HCT116 (cell line): ENCODE measurements around the gene SLC25A41. TPM values are rescaled to one million over a fixed set of nuclear protein-coding genes. Genes with fewer than 3 reads are reported as not detected.
A peak's percentile ranks its signal among the peaks of the same experiment; 100 is the strongest.

Source experiments
- ATAC-seq: fragments of 200-7000 bp; cut with Tn5 transposase; 2 replicates; pipeline ENCODE4 v1.9.1; 2020; ENCODE audit warnings: mild to moderate bottlenecking, moderate library complexity
- BruUV-seq: library from RNA; stranded (reverse); fragments of 400-500 nt; replicated peaks from 2 replicates; lab custom pipeline; 2021; lab: Mats Ljungman, UMichigan
- CTCF ChIA-PET: fragments of 300-600 bp; sonication (Branson Sonifier 250); formaldehyde crosslinking; loops from one replicate; lab custom pipeline; 2021; ENCODE audit warnings: antibody characterized with exemption; lab: Charles Lee
- POLR2A ChIA-PET: fragments of 300-600, 350-600 bp; sonication (Branson Sonifier 250); formaldehyde crosslinking; loops from one replicate; lab custom pipeline; 2021; ENCODE audit warnings: antibody characterized with exemption; lab: Charles Lee
- RAD21 ChIA-PET, 2 experiments: fragments of 300-600 bp; sonication (Branson Sonifier 250); formaldehyde crosslinking; loops; one replicate each; lab custom pipeline; 2023; ENCODE audit warnings: low total read pairs in 2 of 2; ENCODE audit not compliant: uncharacterized antibody in 2 of 2, unreplicated experiment in 2 of 2, low non-redundant PET in 1 of 2; lab: Charles Lee
- DNase-seq: peaks from one replicate; pipeline ENCODE4 v3.0.0-alpha.2; 2010; ENCODE audit warnings: low read depth, low spot score
- H2AFZ ChIP-seq: fragments of 200-600 bp; shearing (Covaris generic), sonication (generic); 2 replicates; pipeline ENCODE4 v1.6.1; 2017; ENCODE audit warnings: low read depth, mixed run types, mixed read lengths, antibody characterized with exemption, low read length; ENCODE audit not compliant: poor library complexity, severe bottlenecking
- H3K27ac ChIP-seq: 2 replicates; pipeline ENCODE4 v1.5.1; 2012; ENCODE audit warnings: low read depth, low read length
- H3K27me3 ChIP-seq: fragments of 200-600 bp; sonication (generic); 2 replicates; pipeline ENCODE4 v1.6.1; 2016; ENCODE audit warnings: mixed run types, low read length, mixed read lengths; ENCODE audit not compliant: insufficient read depth
- H3K36me3 ChIP-seq, 2 experiments: fragments of 200-500 bp in 1 of 2; fragments of 200-600 bp in 1 of 2; sonication (Bioruptor generic) in 1 of 2; sonication (generic) in 1 of 2; 2 replicates each; pipeline versions ENCODE4 v1.5.1 to v1.6.1; 2014 to 2016; ENCODE audit warnings: low read length in 2 of 2, inconsistent platforms in 1 of 2, mixed read lengths in 1 of 2, mixed run types in 1 of 2; ENCODE audit not compliant: insufficient read depth in 2 of 2, control insufficient read depth in 1 of 2
- H3K4me1 ChIP-seq, 2 experiments: fragments of 200-600 bp in 1 of 2; sonication (generic) in 1 of 2; 2 replicates each; pipeline versions ENCODE4 v1.5.1 to v1.6.1; 2012 to 2017; ENCODE audit warnings: low read length in 2 of 2, inconsistent platforms in 1 of 2, mild to moderate bottlenecking in 1 of 2, mixed read lengths in 1 of 2, mixed run types in 1 of 2, moderate library complexity in 1 of 2; ENCODE audit not compliant: insufficient read depth in 2 of 2, control insufficient read depth in 1 of 2
- H3K4me2 ChIP-seq: fragments of 200-600 bp; sonication (generic); 2 replicates; pipeline ENCODE4 v1.6.1; 2017; ENCODE audit warnings: mixed run types, low read length, mixed read lengths
- H3K4me3 ChIP-seq, 2 experiments: fragments of 200-600 bp in 1 of 2; sonication (generic) in 1 of 2; replicated peaks in 1 of 2; 2 replicates each; pipeline ENCODE4 v1.5.1; 2011 to 2016; ENCODE audit warnings: low read length in 2 of 2, control low read depth in 1 of 2, low read depth in 1 of 2, mild to moderate bottlenecking in 1 of 2, mixed read lengths in 1 of 2, mixed run types in 1 of 2
- H3K79me2 ChIP-seq: fragments of 200-600 bp; sonication (generic); 2 replicates; pipeline ENCODE4 v1.6.1; 2017; ENCODE audit warnings: mild to moderate bottlenecking, mixed run types, low read length, moderate library complexity, mixed read lengths; ENCODE audit not compliant: insufficient read depth
- H3K9ac ChIP-seq: fragments of 200-600 bp; sonication (generic); 2 replicates; pipeline ENCODE4 v1.6.1; 2016; ENCODE audit warnings: low read length, mixed read lengths
- H3K9me2 ChIP-seq: fragments of 200-600 bp; sonication (generic), shearing (Covaris generic); 2 replicates; pipeline ENCODE4 v1.6.1; 2017; ENCODE audit warnings: mixed run types, mild to moderate bottlenecking, moderate library complexity; ENCODE audit not compliant: insufficient read depth
- H3K9me3 ChIP-seq, 2 experiments: fragments of 200-500 bp in 1 of 2; fragments of 200-600 bp in 1 of 2; sonication (Bioruptor generic) in 1 of 2; sonication (generic) in 1 of 2; 2 replicates each; pipeline ENCODE4 v1.6.1; 2014 to 2017; ENCODE audit warnings: low read length in 2 of 2, mixed read lengths in 2 of 2, inconsistent platforms in 1 of 2, low read depth in 1 of 2, mild to moderate bottlenecking in 1 of 2, mixed run types in 1 of 2, moderate library complexity in 1 of 2; ENCODE audit not compliant: control insufficient read depth in 1 of 2, insufficient read depth in 1 of 2
- H4K20me1 ChIP-seq: fragments of 200-600 bp; sonication (generic), shearing (Covaris generic); 2 replicates; pipeline ENCODE4 v1.6.1; 2017; ENCODE audit warnings: mixed run types, mild to moderate bottlenecking, moderate library complexity; ENCODE audit not compliant: insufficient read depth
- ELF1 ChIP-seq: IDR thresholded peaks from 2 replicates; pipeline ENCODE4 v1.6.1; 2012; ENCODE audit warnings: low read depth, borderline replicate concordance
- EZH2phosphoT487 ChIP-seq: fragments of 200-600 bp; IDR thresholded peaks from 2 replicates; pipeline ENCODE4 v1.6.1; 2018; ENCODE audit warnings: antibody characterized with exemption, borderline replicate concordance
- FOSL1 ChIP-seq: IDR thresholded peaks from 2 replicates; pipeline ENCODE4 v1.6.1; 2012; ENCODE audit warnings: low read depth
- JUND ChIP-seq: IDR thresholded peaks from 2 replicates; pipeline ENCODE4 v1.6.1; 2012
- SIN3A ChIP-seq: IDR thresholded peaks from 2 replicates; pipeline ENCODE4 v1.6.1; 2012; ENCODE audit warnings: low read depth
- SP1 ChIP-seq: IDR thresholded peaks from 2 replicates; pipeline ENCODE4 v1.6.1; 2012; ENCODE audit warnings: low read depth
- SRF ChIP-seq: IDR thresholded peaks from 2 replicates; pipeline ENCODE4 v1.6.1; 2012; ENCODE audit warnings: low read depth
- intact Hi-C: fragments of 100-400 bp; cut with micrococcal nuclease; formaldehyde crosslinking; loops from 2 replicates; pipeline ENCODE4 v1.10.0; 2022
- total RNA-seq: library from RNA; stranded (reverse); gene quantifications from one replicate; pipeline ENCODE4 v1.2.1, GENCODE V29; 2021; ENCODE audit not compliant: unreplicated experiment
- TF ChIP-seq, protein P1 (sequence below): IDR thresholded peaks from 2 replicates; pipeline ENCODE4 v1.6.1; 2012

SLC25A41 gene
- total RNA-seq, 1 experiment from 2014 or later: 0.93 TPM

DNA sequence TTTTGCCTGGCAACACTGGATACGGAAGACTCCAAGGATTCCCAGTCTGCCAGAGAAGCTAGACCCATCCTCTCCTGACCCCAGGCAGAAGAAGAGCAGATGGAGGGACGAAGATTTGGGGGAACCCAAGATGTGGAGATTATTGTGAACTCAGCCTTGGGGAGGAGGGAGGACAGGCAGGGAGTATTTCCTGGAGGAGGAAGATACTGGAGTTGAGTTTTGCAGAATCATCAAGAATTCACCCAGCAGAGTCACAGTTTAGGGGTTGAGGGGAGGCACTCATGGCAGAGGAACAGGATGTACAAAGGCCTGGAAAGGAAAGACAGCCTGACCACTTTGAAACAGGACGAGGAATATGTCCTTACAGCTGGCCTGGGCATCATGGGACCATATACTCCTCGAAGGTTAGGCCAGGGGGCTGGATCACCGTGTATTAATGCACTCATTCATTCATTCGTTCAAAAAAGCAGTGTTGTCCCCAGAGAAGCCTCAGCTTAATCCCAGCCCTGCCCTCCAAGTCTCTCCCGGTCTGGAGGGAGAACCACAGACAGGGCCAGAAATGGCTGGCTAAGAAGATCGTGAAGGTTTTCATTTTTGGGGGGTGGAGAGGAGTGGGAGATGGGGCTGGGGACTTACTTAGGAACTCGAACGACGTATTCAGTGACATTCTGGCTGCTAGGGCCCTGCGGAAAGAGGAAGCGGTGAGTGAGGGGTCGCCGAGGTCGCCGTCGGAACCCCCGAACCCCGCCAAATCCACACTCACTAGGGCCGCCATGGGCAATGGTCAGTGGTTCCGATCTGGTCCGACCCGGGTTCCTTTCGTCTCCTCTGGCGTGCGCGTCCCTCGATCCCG is 41.1 kb downstream of the SLC25A41 start:
- ChIA-PET RAD21 (interaction anchor here in 1 of 2 experiments (0.6 kb wide), 1 partner anchor 34 kb away, joined by 6 read pairs; no protein-coding TSS in a partner anchor), CTCF (no interaction called here)
- TSS peak; percentile 77 for BruUV-seq
- H3K36me3 ChIP-seq: peaks cover 19 to 21% of the 10 kb centered on the region in 2 experiments; a peak in 3 of 4 replicates
- H3K27ac ChIP-seq: peak overlapping the region; percentile 71
- TF ChIP-seq SIN3A (0 out of 2 replicates have a peak, but pooled peaks have one; percentile 61), EZH2phosphoT487 (no peak), SP1 (no peak), FOSL1 (no peak), JUND (no peak), ELF1 (no peak)
- TF ChIP-seq, all 23 proteins: peak for 1
- Histone ChIP-seq H3K9me3 (no peaks in the 10 kb centered on the region), H3K4me1 (peaks cover 8 to 21% of the 10 kb centered on the region in 2 experiments), H3K4me2 (peak overlapping the region; percentile 79), H3K79me2 (peaks cover 40% of the 10 kb centered on the region), H4K20me1 (no peaks in the 10 kb centered on the region), H3K9ac (peak overlapping the region; percentile 90), H2AFZ (peak overlapping the region; percentile 87), H3K4me3 (peak overlapping the region; percentile 69 to 90), H3K9me2 (no peaks in the 10 kb centered on the region), H3K27me3 (no peaks in the 10 kb centered on the region)
- no peak; the same call in 1 of the 2 replicates for ATAC-seq
- intact Hi-C loops: no loop called here
- POLR2A ChIA-PET: interaction anchor here (1.0 kb wide), 1 partner anchor 10 kb away, joined by 3 read pairs; no protein-coding TSS in a partner anchor
- no peak for DNase-seq

GRCh38 chr19:6387372-6387771 is 46.2 kb downstream of the SLC25A41 start:
- no peak overlapping the region for H3K4me2 ChIP-seq
- ATAC-seq: no peak
- H2AFZ ChIP-seq: no peak overlapping the region
- intact Hi-C loops: no loop called here
- POLR2A ChIA-PET: interaction anchor here (1.0 kb wide), 1 partner anchor 14 kb away, joined by 3 read pairs; no protein-coding TSS in a partner anchor
- H3K27ac ChIP-seq: no peak overlapping the region
- no peak overlapping the region for H3K4me3 ChIP-seq
- H3K9me3 ChIP-seq: no peaks in the 10 kb centered on the region
- RAD21 ChIA-PET: no interaction called here
- H3K4me1 ChIP-seq: peaks cover 6 to 9% of the 10 kb centered on the region in 2 experiments
- TF ChIP-seq, protein P1, sequence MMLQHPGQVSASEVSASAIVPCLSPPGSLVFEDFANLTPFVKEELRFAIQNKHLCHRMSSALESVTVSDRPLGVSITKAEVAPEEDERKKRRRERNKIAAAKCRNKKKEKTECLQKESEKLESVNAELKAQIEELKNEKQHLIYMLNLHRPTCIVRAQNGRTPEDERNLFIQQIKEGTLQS: no peak
- TF ChIP-seq SIN3A: no peak
- TF ChIP-seq SRF: no peak
- no peak overlapping the region for H3K9ac ChIP-seq
- H3K36me3 ChIP-seq: peaks cover 34 to 48% of the 10 kb centered on the region in 2 experiments; a peak in 3 of 4 replicates
- BruUV-seq: no TSS peak
- H3K79me2 ChIP-seq: peaks cover 36% of the 10 kb centered on the region
- no peak for DNase-seq
- CTCF ChIA-PET: no interaction called here
- no peaks in the 10 kb centered on the region for H4K20me1 ChIP-seq
- no peaks in the 10 kb centered on the region for H3K27me3 ChIP-seq
- no peaks in the 10 kb centered on the region for H3K9me2 ChIP-seq
